ENCODE data around the gene CEP128. TPM values are rescaled to one million over a fixed set of nuclear protein-coding genes. Genes with fewer than 3 reads are reported as not detected.

Gene CEP128
- total RNA-seq, 1 donor = 12.2 TPM

GRCh38 chr14:80545935-80546854 lies 395.3 kb downstream of the CEP128 start:
- no peak for DNase-seq (ENCODE audit: low read depth)
- TF ChIP-seq, protein P1, sequence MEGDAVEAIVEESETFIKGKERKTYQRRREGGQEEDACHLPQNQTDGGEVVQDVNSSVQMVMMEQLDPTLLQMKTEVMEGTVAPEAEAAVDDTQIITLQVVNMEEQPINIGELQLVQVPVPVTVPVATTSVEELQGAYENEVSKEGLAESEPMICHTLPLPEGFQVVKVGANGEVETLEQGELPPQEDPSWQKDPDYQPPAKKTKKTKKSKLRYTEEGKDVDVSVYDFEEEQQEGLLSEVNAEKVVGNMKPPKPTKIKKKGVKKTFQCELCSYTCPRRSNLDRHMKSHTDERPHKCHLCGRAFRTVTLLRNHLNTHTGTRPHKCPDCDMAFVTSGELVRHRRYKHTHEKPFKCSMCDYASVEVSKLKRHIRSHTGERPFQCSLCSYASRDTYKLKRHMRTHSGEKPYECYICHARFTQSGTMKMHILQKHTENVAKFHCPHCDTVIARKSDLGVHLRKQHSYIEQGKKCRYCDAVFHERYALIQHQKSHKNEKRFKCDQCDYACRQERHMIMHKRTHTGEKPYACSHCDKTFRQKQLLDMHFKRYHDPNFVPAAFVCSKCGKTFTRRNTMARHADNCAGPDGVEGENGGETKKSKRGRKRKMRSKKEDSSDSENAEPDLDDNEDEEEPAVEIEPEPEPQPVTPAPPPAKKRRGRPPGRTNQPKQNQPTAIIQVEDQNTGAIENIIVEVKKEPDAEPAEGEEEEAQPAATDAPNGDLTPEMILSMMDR (IDR thresholded peaks at IDR 0.05; ENCODE audit: insufficient read depth, low read length) = peak; percentile 10
- no peak overlapping the region for H3K4me3 ChIP-seq (ENCODE audit: low read depth, low read length)

GRCh38 chr14:80544366-80544765 lies 397.2 kb downstream of the CEP128 start:
- no peak for DNase-seq (ENCODE audit: low read depth)
- TF ChIP-seq, protein P1 (IDR thresholded peaks at IDR 0.05; ENCODE audit: insufficient read depth, low read length) = no peak
- no peak overlapping the region for H3K4me3 ChIP-seq (ENCODE audit: low read depth, low read length)

GRCh38 chr14:80543211-80543610 lies 398.3 kb downstream of the CEP128 start:
- TF ChIP-seq, protein P1 (IDR thresholded peaks at IDR 0.05; ENCODE audit: insufficient read depth, low read length) = no peak
- no peak for DNase-seq (ENCODE audit: low read depth)
- no peak overlapping the region for H3K4me3 ChIP-seq (ENCODE audit: low read depth, low read length)

GRCh38 chr14:80538633-80539375 lies 402.7 kb downstream of the CEP128 start:
- H3K4me3 ChIP-seq (ENCODE audit: low read depth, low read length) = no peak overlapping the region
- TF ChIP-seq, protein P1 (IDR thresholded peaks at IDR 0.05; ENCODE audit: insufficient read depth, low read length) = no peak
- no peak for DNase-seq (ENCODE audit: low read depth)

GRCh38 chr14:80537626-80538025 lies 403.9 kb downstream of the CEP128 start:
- TF ChIP-seq, protein P1 (IDR thresholded peaks at IDR 0.05; ENCODE audit: insufficient read depth, low read length) = no peak

GRCh38 chr14:80536456-80536855 lies 405.1 kb downstream of the CEP128 start:
- no peak for DNase-seq (ENCODE audit: low read depth)
- no peak overlapping the region for H3K4me3 ChIP-seq (ENCODE audit: low read depth, low read length)
- TF ChIP-seq, protein P1 (IDR thresholded peaks at IDR 0.05; ENCODE audit: insufficient read depth, low read length) = no peak

More at GRCh38 chr14:80537626-80538025, 403.9 kb downstream of the CEP128 start:
- H3K4me3 ChIP-seq (ENCODE audit: low read depth, low read length) = no peak overlapping the region
- no peak for DNase-seq (ENCODE audit: low read depth)

Measured in fibroblast of the aortic adventitia (primary cell).